ENCODE results near the gene GPX6. TPM values are rescaled to one million over a fixed set of nuclear protein-coding genes. Genes with fewer than 3 reads are reported as not detected.
"Not testable (repeated sequence)": the region's sequence is repeated elsewhere in the genome, so short reads cannot be mapped to it uniquely, and the experiment has no call there.

Gene GPX6
- total RNA-seq, 1 donor from 2014 or later: not detected

DNA sequence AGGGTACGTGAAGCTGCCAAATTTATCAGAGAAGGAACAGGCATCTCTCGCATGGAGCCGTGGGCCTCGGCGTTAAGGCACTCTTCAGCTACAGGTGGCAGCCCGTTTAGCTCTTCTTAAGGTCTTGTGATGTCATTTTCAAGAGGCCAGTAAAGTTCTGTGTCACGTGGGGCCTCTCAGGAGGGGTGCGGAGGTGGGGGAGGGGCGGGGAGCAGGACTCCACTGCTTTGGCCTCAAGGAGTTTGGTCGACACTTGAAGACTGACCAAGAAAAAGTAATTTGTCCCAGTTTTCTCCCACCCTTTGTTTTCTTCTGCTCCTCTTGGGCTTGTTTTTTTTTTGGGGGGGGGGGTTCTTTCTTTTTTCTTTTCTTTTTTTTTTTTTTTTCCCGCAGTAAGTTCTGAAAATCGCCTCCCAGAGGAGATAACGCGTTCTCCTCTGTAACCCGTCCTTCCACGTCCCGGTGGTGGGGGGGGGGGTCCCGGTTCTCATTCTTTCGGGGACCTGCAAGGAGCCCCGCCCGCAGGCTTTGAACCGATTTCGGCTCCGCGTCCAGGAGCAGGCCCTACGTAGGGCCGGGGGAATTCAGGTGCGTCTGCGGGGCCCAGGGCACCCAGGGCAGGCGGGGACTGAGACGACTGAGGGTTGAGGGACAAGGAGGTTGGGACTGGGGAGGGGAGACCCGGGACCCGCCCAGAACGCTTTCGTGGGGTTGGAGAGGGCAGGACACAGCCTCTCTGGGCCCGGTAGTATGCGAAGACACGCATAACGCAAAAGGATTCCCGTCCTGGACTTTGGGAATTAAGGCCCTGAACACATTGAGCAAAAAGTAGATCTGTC lies 26.0 kb downstream of the GPX6 start:
- DNase-seq: peak; percentile 28
- intact Hi-C loops (cut with micrococcal nuclease): no loop called here
- ATAC-seq: peak; percentile 37

DNA sequence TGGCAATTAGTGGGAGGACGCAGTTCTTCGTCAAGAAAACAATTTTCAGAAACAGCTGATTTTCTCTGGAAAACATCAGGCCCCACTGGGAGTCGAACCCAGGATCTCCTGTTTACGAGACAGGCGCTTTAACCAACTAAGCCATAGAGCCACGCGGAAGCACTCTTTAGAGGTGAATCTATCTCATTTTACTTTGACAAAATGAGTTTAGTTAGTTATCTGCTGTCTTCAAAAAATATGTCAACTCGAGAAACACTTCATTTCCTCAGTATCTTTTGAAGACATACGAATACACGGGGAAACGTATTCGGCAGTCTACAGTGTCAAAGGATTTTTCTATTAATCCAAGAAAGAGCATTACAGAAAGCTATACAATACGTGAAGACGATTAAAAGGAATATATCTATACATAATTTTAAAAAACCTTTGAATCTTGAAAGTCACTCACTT lies 26.7 kb downstream of the GPX6 start:
- ATAC-seq: no peak
- intact Hi-C loops (cut with micrococcal nuclease): no loop called here

DNA sequence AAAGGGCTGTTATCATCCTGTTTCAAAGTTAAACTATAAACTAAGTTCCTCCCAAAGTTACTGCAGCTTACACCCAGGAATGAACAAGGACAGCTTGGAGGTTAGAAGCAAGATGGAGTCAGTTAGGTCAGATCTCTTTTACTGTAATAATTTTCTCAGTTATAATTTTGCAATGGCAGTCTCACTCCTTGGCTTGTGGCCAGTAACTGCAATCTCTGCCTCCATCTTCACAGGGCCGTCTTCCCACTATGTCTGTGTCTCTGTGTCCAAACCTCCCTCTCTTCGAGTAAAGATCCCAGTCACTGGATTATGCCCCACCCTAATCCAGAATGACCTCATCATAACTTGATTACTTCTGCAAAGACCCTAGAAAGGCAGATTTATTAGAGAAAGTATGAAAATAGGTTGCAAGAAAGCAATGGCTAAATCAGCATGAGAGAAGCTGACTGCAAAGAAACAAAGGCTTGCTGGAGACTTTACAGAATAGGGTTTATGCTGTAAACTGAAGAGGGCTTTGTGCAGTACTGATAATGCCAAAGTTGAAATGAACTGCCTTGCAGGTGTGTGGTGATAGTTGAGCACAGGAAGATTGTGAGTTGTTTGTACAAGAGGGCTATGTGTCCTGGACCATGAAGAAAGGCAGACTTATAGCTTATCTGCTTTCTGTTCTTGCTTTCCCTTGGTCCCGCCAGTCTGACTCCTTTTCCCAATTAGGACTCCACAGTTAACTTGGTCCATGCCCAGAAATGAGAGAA lies 28.4 kb downstream of the GPX6 start:
- intact Hi-C loops (cut with micrococcal nuclease): no loop called here
- ATAC-seq (no peak), DNase-seq (no peak)

More for the DNA sequence above, 26.7 kb downstream of the GPX6 start:
- no peak for DNase-seq

DNA sequence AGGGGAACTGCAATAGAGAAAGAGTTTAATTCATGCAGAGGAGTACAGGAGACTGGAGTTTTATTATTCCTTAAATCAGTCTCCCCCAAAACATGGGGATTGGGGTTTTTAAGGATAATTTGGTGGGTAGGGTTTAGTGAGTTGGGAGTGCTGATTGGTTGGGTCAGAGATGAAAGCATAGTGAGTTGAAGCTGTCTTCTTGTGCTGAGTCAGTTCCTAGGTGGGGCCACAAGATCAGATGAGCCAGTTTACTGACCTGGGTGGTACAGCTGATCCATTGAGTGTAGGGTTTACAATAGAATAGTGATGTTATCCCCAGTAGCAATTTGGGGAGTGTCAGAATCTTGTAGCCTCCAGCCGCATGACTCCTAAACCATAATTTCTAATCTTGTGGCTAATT lies 29.1 kb downstream of the GPX6 start:
- ATAC-seq: no peak
- DNase-seq: no peak
- intact Hi-C loops (cut with micrococcal nuclease): no loop called here

DNA sequence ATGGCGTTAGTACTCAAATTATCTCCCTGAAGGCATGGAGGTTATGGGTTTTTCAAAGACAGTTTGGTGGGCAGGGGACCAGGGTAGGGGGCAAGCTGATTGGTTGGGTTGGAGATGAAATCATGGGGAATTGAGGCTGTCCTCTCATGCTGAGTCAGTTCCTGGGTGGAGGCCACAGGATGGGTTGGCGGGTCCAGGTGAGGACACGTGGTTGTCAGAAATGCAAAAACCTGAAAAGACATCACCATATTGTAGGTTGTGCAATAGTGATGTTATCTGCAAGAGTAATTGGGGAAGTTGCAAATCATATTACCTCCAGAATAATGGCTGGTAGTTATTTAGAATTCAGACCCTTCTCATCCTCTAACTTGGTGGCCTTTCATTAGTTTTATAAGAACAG lies 30.1 kb downstream of the GPX6 start:
- intact Hi-C loops (cut with micrococcal nuclease): no loop called here
- ATAC-seq: no peak

DNA sequence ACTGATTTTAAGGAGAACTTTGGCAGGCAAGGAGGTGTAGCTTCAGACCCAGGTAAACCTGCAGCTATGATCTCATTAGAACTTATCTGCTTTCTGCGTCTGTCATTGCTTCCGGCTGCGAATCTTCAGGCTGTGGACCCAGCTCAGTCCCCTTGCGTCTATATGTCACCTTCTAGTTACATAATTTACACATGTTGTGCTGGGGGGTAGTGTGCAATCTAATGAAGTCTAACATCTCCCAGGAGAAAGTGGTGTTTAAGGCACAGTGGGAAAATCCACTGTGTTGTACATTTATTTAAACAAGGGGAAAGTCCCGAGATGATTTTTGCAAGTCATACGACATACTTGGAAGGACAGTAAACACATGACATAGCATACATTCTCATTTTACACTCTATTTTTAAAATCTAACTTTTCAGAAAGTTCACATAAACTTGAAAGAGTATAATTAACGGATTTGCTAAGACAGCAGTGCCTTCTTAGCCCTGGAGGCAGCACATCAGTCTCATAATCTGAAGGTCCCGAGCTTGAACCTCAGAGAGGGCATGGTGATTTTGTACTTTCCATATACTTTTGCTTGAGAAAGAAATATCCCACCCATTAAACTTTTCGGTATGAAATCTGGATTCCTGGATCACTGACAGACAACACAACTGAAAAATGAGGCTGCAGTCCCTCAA lies 35.2 kb downstream of the GPX6 start:
- no peak for ATAC-seq
- DNase-seq: no peak
- intact Hi-C loops (cut with micrococcal nuclease): no loop called here

More for the DNA sequence above, 30.1 kb downstream of the GPX6 start:
- DNase-seq: no peak

DNA sequence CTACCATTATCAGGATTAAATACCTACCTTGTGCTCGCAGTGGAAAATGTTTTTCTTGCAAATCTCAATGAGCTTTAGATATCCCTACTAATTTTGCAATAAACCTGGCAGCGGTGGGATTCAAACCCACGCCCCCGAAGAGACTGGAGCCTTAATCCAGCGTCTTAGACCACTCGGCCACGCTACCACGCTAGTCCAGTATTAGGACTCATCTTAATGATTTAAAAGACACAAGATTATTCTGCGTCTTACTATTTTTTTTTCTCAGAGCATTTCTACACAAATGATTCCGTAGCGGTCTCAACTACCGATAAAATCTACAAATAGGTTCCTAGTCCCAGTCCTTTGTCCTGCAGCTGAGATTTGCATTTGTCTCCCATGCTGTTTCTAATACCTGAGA lies 37.1 kb downstream of the GPX6 start:
- ATAC-seq (no peak), DNase-seq (no peak)
- intact Hi-C loops (cut with micrococcal nuclease): no loop called here

DNA sequence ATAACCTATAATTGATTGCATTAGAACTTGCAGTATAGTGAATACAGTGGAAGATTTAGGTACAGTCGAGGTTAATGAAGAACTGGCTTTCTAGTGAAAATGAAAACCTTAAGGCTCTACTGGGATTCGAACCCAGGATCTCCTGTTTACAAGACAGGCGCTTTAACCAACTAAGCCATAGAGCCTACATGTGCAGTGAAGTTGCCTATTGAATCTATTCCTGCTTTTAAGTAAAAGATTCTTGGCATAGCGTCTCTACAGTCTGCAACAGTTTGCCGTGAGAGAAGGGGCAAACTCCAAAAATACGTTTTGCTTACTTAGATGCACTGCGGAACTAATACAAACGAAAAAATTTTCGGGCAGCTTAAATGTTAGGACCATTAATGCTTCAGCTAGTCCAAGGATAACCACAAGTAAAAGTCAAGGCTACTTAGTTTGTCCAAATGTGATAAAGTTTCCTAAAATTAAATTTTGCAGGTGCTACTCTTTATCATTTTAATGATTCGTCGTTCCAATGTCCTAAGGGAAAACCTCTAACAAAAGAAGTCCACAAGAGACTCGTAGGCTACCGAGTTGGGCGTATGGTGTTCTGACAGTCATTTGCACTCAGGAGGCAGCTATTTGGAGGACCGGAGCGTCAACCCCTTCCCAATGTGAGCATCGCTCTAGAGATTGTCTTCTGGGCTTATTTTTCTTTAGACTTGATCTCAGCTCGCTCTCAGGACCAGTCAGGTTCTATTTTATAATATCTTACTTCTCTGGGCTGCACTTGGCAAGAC lies 41.0 kb downstream of the GPX6 start:
- intact Hi-C loops (cut with micrococcal nuclease): no loop called here
- no peak for DNase-seq
- ATAC-seq: no peak

DNA sequence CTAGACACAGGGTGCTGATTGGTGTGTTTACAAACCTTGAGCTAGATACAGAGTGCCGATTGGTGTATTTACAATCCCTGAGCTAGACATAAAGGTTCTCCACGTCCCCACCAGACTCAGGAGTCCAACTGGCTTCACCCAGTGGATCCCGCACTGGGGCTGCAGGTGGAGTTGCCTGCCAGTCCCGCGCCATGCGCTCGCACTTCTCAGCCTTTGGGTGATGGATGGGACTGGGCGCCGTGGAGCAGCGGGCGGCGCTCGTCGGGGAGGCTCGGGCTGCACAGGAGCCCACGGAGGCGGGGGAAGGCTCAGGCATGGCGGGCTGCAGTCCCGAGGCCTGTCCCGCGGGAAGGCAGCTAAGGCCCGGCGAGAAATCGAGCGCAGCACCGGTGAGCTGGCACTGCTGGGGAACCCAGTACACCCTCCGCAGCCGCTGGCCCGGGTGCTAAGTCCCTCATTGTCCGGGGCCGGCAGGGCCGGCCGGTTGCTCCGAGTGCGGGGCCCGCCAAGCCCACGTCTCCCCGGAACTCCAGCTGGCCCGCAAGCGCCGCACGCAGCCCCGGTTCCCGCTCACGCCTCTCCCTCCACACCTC lies 46.3 kb downstream of the GPX6 start:
- intact Hi-C loops (cut with micrococcal nuclease); ATAC-seq; DNase-seq: not testable (repeated sequence)

DNA sequence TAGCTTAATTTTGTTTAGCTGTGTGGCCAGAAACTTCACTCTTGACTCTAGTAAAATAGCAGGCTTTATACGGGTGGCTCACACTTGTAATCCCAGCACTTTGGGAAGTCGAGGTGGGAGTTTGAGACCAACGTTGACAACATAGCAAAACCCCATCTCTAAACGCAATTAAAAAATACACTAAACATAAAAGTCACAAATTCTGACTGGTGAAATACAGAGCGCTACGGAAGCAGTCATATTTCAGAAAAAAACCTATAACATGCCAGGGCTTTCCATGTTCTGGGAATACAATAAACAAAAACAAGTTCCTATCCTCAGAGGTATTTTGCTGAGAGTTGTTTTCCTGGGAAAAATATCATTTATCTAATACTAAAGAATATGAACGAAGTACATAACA lies 47.5 kb downstream of the GPX6 start:
- ATAC-seq: no peak
- DNase-seq: no peak
- intact Hi-C loops (cut with micrococcal nuclease): no loop called here

DNA sequence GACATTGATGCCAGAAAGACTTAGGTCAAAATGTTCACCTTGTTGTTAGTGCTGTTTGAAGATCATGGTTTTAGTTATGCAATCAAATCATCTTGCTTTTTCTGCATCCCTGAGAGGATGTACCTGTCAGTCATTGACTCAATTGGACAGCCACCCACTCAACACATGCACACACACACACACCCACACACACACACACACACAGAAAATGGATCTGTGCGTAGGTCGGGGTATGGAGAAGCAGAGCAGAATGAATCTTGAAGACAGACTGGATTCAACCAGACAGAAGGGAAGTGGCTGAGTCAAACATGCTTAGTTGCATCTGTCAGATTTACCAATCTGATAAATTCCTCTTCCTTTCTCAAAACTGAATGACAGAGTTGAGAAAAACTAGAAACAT lies 53.2 kb downstream of the GPX6 start:
- intact Hi-C loops (cut with micrococcal nuclease): no loop called here
- no peak for DNase-seq
- no peak for ATAC-seq

DNA sequence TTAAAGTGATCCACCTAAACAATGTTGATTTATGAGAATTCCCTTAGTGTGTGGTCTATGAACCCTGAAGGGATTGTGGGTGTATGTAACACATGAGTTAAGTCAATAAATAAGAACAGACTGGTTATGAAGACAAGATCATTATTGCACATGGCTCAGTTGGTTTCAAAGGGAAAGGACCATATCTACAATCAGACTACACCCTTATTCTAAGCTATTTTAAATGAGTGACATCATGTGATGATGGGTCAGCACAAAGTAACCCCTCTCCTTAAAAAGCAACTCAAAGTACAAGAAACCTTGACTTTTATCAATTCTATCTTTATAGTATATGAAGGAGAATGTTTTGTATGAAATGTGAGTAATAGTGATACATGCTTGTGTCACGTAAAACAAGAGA lies 57.0 kb downstream of the GPX6 start:
- DNase-seq (no peak), ATAC-seq (no peak)
- intact Hi-C loops (cut with micrococcal nuclease): no loop called here

Other genes starting within 250 kb of the GPX6 start
- 13.8 TPM for gene ZSCAN26, start 248.7 kb downstream of the GPX6 start, total RNA-seq
- 2.3 TPM for gene PGBD1, start 234.2 kb downstream of the GPX6 start, total RNA-seq
- 8.6 TPM for gene ZSCAN31, start 179.6 kb downstream of the GPX6 start, total RNA-seq
- gene ZKSCAN3, start 165.8 kb downstream of the GPX6 start, total RNA-seq: 4.7 TPM
- 1.9 TPM for gene ZSCAN12, start 116.0 kb downstream of the GPX6 start, total RNA-seq
- 1.2 TPM for gene ZSCAN23, start 72.3 kb downstream of the GPX6 start, total RNA-seq
- not detected for gene GPX5, start 10.1 kb upstream of the GPX6 start, total RNA-seq